H1 (cell line): Measurements from ENCODE around the gene CRYBG3. TPM values are rescaled to one million over a fixed set of nuclear protein-coding genes. Genes with fewer than 3 reads are reported as not detected.

Experiments used
- EP300 ChIP-seq, 2 experiments: IDR thresholded peaks; 1 replicate in 1 of 2; 2 replicates in 1 of 2; pipeline ENCODE4 v1.6.1; 2011 to 2012; ENCODE audit warnings: low read depth in 2 of 2, low read length in 2 of 2, mild to moderate bottlenecking in 2 of 2, borderline replicate concordance in 1 of 2, inconsistent platforms in 1 of 2, moderate library complexity in 1 of 2
- RBBP5 ChIP-seq: IDR thresholded peaks from 2 replicates; pipeline ENCODE4 v1.7.1; 2012; ENCODE audit warnings: low read depth, mild to moderate bottlenecking, inconsistent platforms, low read length, moderate library complexity, borderline replicate concordance
- SIX5 ChIP-seq: IDR thresholded peaks from 2 replicates; pipeline ENCODE4 v1.6.1; 2011; ENCODE audit warnings: mild to moderate bottlenecking, low read depth, low read length
- TAF1 ChIP-seq: IDR thresholded peaks from 2 replicates; pipeline ENCODE4 v1.6.1; 2011; ENCODE audit warnings: mild to moderate bottlenecking, low read depth, low read length
- polyA plus RNA-seq, 7 experiments: library from polyadenylated mRNA; depleted of rRNA in 3 of 7; stranded (reverse) in 5 of 7; unstranded in 2 of 7; fragments of >200 nt in 5 of 7; fragments of 200-250 nt in 2 of 7; gene quantifications; 1 replicate in 5 of 7; 2 replicates in 1 of 7; 4 replicates in 1 of 7; pipeline versions ENCODE4 v1.2.1 to v1.2.3, GENCODE V29; 2011 to 2013; ENCODE audit warnings: missing spikeins in 2 of 7, mixed read lengths in 2 of 7
- total RNA-seq: library from RNA; stranded (reverse); fragmentation: NEBNext Ultra II Directional; extraction: Animal tissue kit (Norgen Biotek cat#: 25700); gene quantifications from 2 replicates; pipeline ENCODE4 v1.2.1, GENCODE V29; 2021
- TF ChIP-seq, protein P1 (sequence below): IDR thresholded peaks from 2 replicates; pipeline ENCODE4 v1.6.1; 2012; ENCODE audit warnings: inconsistent platforms
- TF ChIP-seq, protein P2 (sequence below): IDR thresholded peaks from 2 replicates; pipeline ENCODE4 v1.6.1; 2012; ENCODE audit warnings: low read length, inconsistent platforms

The CRYBG3 gene
- total and polyA plus RNA-seq, 2 of the 8 experiments (the other 6 are each of a cell fraction or from before 2014, with no cell fraction given) = 2.1 to 8.0 TPM

DNA sequence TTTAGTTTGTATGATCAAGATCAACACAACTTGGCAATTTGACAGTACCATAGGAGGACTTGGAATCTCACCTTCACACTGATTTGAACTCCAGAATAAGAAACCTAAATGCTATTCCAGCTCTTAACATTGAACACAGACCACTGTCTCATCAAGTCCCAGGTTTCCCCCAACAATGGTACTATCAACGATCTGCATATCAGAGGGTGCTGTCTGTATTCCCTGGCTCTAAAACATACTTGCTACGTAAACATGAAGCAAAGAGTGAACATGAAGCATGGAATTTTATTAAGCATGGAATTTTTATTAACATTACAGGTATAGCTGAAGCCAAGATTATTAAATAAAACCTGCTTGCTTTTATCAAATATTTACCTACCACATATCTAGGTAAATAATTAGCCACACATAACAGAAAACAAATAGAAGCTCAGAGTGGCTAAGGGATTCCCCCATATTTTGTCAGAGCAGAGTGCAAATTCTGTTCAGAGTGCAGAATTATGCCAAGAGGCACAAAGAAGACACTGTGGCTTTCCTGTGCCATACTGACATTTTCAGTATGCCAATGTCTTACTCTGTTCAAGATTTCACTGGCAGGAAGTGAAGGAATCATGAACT is 172.6 kb downstream of the CRYBG3 start (continued):
- TF ChIP-seq, protein P1, sequence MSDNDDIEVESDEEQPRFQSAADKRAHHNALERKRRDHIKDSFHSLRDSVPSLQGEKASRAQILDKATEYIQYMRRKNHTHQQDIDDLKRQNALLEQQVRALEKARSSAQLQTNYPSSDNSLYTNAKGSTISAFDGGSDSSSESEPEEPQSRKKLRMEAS = no peak
- TF ChIP-seq, protein P2, sequence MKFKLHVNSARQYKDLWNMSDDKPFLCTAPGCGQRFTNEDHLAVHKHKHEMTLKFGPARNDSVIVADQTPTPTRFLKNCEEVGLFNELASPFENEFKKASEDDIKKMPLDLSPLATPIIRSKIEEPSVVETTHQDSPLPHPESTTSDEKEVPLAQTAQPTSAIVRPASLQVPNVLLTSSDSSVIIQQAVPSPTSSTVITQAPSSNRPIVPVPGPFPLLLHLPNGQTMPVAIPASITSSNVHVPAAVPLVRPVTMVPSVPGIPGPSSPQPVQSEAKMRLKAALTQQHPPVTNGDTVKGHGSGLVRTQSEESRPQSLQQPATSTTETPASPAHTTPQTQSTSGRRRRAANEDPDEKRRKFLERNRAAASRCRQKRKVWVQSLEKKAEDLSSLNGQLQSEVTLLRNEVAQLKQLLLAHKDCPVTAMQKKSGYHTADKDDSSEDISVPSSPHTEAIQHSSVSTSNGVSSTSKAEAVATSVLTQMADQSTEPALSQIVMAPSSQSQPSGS = no peak
- TF ChIP-seq TAF1 = no peak
- no peak for TF ChIP-seq SIX5
- TF ChIP-seq EP300 (IDR thresholded peaks at IDR 0.05; ENCODE audit: borderline replicate concordance in 1 of 2, low read depth in 2 of 2, low read length in 2 of 2) = no peak
- TF ChIP-seq RBBP5 = no peak

Other genes starting within 250 kb of the CRYBG3 start
- 9.3 and 12.0 TPM in 2 replicates for gene ARL6, start 57.3 kb upstream of the CRYBG3 start, total RNA-seq
- 1.8 and 2.7 TPM in 2 replicates for gene ARL6, start 57.3 kb upstream of the CRYBG3 start, polyA plus RNA-seq (2011; rRNA removed)
- gene RIOX2, start 150.4 kb downstream of the CRYBG3 start, total RNA-seq = 15.5 and 16.4 TPM in 2 replicates
- 3.2 and 3.8 TPM in 2 replicates for gene RIOX2, start 150.4 kb downstream of the CRYBG3 start, polyA plus RNA-seq (2011; rRNA removed)
- not detected in 2 replicates for gene GABRR3, start 213.3 kb downstream of the CRYBG3 start, total RNA-seq
- not detected in 2 replicates for gene GABRR3, start 213.3 kb downstream of the CRYBG3 start, polyA plus RNA-seq (2011; rRNA removed)